ENCODE data around the gene SNAPC3. TPM values are rescaled to one million over a fixed set of nuclear protein-coding genes. Genes with fewer than 3 reads are reported as not detected.

SNAPC3 gene
- total RNA-seq, 2 donors from 2014 or later, result 36.9 to 56.6 TPM

- DNase-seq, result no peak
- H3K9me3 ChIP-seq, result no peaks in the 10 kb centered on the region
- H3K4me3 ChIP-seq, result no peak overlapping the region
- no peak for TF ChIP-seq CTCF (IDR thresholded peaks at IDR 0.05)
- H3K36me3 ChIP-seq, result no peaks in the 10 kb centered on the region
- no peaks in the 10 kb centered on the region for H3K27me3 ChIP-seq
- no peaks in the 10 kb centered on the region for H3K4me1 ChIP-seq
- no peak overlapping the region for H3K27ac ChIP-seq
- H3K9ac ChIP-seq (ENCODE audit: low read depth in 2 of 2, low read length in 2 of 2), result no peak overlapping the region
- intact Hi-C loops (cut with DNase I), result no loop called here
Measured at GRCh38 chr9:15469862-15470261, 47.2 kb downstream of the SNAPC3 start.

- Histone ChIP-seq H3K36me3 (no peaks in the 10 kb centered on the region), H3K9me3 (no peaks in the 10 kb centered on the region), H3K9ac (ENCODE audit: low read depth in 2 of 2, low read length in 2 of 2) (no peak overlapping the region), H3K27ac (no peak overlapping the region), H3K4me3 (no peak overlapping the region), H3K4me1 (no peaks in the 10 kb centered on the region), H3K27me3 (no peaks in the 10 kb centered on the region)
- TF ChIP-seq CTCF (IDR thresholded peaks at IDR 0.05), result no peak
- DNase-seq, result no peak
- intact Hi-C loops (cut with DNase I), result no loop called here
Measured at GRCh38 chr9:15475923-15476536, 53.4 kb downstream of the SNAPC3 start.

- no peak for DNase-seq
- intact Hi-C loops (cut with DNase I), result loop anchor here (10.0 kb wide), 1 partner anchor 125 kb away; no protein-coding TSS in a partner anchor
- H3K36me3 ChIP-seq, result no peaks in the 10 kb centered on the region
Measured at GRCh38 chr9:15480028-15480427, 57.4 kb downstream of the SNAPC3 start.

GRCh38 chr9:15482146-15482545 is 59.5 kb downstream of the SNAPC3 start:
- no peaks in the 10 kb centered on the region for H3K4me1 ChIP-seq
- no peak for TF ChIP-seq CTCF (IDR thresholded peaks at IDR 0.05)
- DNase-seq, result no peak
- H3K27ac ChIP-seq, result no peak overlapping the region
- intact Hi-C loops (cut with DNase I), result loop anchor here (10.0 kb wide), 1 partner anchor 123 kb away; no protein-coding TSS in a partner anchor
- H3K4me3 ChIP-seq, result no peak overlapping the region
- no peak overlapping the region for H3K9ac ChIP-seq (ENCODE audit: low read depth in 2 of 2, low read length in 2 of 2)
- H3K9me3 ChIP-seq, result no peaks in the 10 kb centered on the region
- H3K27me3 ChIP-seq, result no peaks in the 10 kb centered on the region
- H3K36me3 ChIP-seq, result no peaks in the 10 kb centered on the region

More at GRCh38 chr9:15480028-15480427, 57.4 kb downstream of the SNAPC3 start:
- Histone ChIP-seq H3K27me3 (no peaks in the 10 kb centered on the region), H3K9me3 (no peaks in the 10 kb centered on the region), H3K9ac (ENCODE audit: low read depth in 2 of 2, low read length in 2 of 2) (no peak overlapping the region), H3K4me1 (no peaks in the 10 kb centered on the region), H3K4me3 (no peak overlapping the region), H3K27ac (no peak overlapping the region)
- TF ChIP-seq CTCF (IDR thresholded peaks at IDR 0.05), result no peak

GRCh38 chr9:15484802-15485201 is 62.1 kb downstream of the SNAPC3 start:
- Histone ChIP-seq H3K36me3 (no peaks in the 10 kb centered on the region), H3K9ac (ENCODE audit: low read depth in 2 of 2, low read length in 2 of 2) (no peak overlapping the region), H3K4me3 (no peak overlapping the region), H3K27ac (no peak overlapping the region), H3K4me1 (no peaks in the 10 kb centered on the region), H3K9me3 (no peaks in the 10 kb centered on the region), H3K27me3 (no peaks in the 10 kb centered on the region)
- no peak for TF ChIP-seq CTCF (IDR thresholded peaks at IDR 0.05)
- no peak for DNase-seq
- intact Hi-C loops (cut with DNase I), result loop anchor here (10.0 kb wide), 1 partner anchor 120 kb away; no protein-coding TSS in a partner anchor

All from colonic mucosa (tissue), 4 donors.